NK-92 (cell line): ENCODE data around the gene CTNNA3.
"Not testable (repeated sequence)": the region's sequence is repeated elsewhere in the genome, so short reads cannot be mapped to it uniquely, and the experiment has no call there.

Experiments
- DNase-seq: peaks from one replicate; lab custom pipeline; 2025; ENCODE audit not compliant: unreplicated experiment; lab: John Stamatoyannopoulos, UW

CTNNA3 gene

DNA sequence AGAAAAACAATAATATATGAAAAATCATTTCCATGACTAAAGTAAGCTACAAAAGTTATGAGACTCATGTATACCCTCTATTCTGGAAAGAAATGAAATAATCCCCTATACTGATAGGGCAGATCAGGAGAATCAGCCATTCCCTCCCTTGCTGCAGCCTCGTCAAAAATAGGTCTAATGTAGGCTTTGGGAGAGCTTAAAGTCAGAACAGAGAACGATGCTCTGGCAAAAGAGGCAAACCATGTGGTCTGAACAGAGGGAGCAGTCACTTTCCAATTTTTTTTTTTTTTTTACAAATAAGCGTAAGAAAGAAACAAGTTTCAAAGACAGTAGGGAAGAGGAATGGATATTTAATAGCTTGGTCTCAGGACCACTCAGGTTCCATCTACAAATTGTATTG, 1232.4 kb downstream of the CTNNA3 start:
- no peak for DNase-seq

DNA sequence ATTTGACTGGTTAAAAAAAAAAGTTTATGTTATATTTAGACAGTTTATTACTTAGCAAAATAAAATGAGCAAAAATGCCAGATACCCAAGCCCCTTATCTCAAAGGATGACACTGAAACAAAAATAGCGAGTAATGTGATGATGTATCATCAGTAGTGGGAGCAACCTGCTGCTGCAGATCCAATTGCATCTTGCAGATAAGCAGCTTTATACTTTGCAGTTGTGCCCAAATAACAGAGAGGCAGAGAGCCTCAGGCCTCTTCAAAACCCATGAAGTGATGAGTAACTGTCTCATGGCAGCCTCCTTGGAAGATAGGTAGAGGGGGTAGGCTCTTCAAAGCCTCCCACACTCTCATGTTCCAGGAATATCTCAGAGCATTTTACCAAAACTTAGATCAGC, 1238.4 kb downstream of the CTNNA3 start:
- DNase-seq, result no peak

DNA sequence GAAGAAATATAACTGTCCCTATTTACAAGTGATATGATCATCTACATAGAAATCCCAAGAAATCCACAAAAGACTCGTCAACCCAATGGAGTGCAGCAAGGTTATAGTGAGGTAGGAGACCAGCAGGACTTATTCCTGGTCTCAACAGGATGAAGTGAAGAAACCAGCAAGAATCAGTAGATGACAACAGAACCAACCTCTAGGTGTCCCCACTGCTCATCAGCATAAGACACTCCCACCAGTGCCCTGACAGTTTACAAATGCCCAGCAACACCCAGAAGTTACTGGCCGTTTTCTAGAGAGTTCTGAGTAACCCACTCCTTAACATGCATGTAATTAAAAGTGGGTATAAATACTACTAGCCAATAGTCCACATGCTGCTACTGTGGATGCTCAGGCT, 1240.7 kb downstream of the CTNNA3 start:
- DNase-seq, result no peak

DNA sequence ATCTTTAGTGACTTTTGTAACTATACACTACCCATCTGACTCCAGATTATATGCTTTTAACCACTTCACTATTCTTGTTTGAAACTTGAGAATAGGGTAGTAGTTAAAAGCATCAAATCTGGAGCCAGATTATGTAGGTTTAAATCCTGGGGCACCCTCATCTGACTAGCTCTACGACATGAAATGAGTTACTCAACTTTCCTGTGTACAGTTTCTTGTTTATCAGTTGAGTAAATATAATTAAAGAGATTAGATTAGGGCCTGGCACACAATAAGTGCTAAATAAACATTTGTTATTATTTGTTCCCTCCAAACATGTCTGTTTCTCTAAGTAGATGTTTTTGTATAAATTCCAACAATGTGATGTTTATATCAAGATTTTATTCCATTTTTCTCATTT, 1255.4 kb downstream of the CTNNA3 start:
- DNase-seq, result no peak

DNA sequence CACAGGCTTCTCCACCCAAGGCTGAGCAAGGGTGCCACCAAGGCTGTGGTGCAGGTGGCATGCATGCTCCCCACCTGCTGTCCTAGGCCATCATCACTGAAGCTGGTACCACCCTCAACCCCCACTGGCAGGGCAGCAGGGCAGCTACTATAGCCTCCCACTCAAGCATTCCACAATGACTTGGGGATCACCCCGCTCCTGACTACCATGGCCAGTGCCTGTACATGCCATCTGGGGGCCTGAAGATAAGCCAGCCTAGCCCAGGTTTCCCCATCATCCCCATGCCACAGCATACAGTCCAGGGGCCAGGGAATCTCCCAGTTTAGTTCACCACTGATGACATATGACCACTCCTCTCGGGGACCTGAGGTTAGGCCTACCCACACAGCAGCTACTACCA, 1281.1 kb downstream of the CTNNA3 start:
- no peak for DNase-seq

DNA sequence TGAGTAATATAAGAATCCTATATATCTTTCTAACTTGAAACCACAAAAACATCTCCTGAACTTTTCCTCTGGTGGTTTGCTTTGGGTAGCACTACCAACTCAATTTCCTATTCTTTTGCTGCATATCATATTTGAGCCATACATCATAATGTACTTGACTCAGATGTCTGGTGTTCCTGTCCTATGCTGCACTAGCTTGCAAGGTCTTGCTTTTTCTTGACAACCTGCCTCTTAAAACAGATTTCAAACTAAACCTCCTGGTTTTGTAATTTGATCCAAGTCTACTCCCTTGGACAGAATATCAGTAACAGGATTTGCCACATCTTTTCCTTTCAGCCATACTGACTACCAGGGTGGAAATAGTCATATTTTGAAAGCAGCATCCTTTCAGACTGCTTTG, 1290.4 kb downstream of the CTNNA3 start:
- DNase-seq, result no peak

DNA sequence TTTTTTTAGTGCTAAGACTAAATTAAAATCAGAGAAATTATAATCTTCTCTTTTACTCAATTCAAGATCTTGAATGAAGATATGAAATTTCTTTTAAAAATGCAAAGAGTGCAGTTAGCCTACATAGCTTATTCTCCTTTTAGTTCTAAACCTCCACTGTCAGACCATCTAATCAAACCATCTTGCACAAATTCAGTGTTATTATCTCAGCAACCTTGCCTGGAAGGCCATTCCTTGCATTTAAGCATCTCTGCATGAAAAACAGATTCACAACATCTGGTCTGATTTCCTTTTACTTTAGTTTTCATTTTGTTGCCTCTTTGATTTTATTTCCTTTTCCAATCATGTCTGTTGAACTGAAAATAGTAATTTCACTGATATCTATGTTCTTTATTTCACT, 1297.3 kb downstream of the CTNNA3 start:
- DNase-seq, result no peak

DNA sequence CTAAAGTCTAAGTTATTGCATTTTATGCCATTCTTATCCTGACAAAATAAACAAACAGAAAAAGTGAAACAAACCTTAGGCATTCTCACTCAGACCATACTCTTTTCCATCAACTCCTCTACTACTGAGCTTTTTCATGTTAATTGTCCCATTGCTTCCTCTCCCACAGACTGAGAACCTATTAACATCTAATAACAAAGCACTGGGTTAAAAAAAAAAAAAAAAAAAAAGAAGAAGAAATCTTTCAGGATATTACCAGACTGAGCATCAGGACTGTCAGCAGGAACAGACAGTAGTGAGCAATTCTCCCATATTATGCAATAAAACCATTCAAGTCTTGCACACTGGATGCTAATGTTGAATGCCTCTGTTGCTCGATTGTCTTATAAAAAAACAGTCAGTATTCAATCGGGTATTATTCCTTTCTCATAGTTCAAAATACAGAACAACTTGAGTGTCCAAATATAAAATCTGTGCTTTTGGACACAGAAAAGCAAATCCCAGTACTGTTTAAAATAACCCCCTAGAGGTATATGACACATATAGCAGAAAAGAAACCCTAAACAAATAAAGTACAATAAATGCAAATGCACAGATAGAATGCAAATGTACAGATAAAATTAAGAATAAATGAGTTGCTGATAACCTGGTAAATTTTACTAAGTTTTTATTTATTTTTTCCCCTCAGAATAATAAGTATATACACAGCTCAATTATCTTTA, 1301.5 kb downstream of the CTNNA3 start:
- no peak for DNase-seq

DNA sequence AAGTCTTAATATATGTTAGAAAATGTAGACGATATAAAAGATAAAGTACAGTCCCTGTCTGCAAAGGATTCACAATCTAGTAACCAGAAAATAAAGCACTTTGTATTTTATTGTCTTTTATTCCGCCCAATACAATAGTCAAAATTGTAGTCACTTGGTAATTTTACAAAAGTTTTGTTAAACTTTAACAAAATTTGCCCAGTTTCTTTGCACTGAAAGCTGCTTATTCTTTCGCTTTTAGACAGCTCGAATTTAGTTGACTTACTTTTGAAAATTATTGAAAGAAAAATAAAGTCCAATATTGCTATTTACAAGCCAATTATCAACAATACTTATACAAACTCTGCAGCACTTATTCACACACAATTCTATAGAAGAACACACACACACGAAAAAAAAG, 1305.1 kb downstream of the CTNNA3 start:
- no peak for DNase-seq

DNA sequence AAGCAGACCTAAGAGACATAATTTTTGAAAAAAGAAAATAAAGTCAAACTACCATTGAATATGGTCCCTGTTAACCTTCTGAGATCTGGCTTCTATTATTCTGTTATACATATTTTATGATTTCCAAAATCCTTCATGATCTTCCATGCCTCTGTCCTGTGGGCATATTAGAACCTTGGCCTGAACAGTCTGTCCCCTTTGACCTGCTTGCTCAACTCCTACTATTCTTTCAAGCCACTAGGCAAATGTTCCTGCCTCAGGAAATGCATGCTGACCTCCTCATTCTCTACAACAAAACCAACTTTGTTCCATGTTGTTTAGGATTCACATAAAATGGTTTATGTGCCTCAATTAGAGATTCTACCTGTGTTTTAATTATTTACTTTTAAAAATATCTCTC, 1315.0 kb downstream of the CTNNA3 start:
- no peak for DNase-seq

DNA sequence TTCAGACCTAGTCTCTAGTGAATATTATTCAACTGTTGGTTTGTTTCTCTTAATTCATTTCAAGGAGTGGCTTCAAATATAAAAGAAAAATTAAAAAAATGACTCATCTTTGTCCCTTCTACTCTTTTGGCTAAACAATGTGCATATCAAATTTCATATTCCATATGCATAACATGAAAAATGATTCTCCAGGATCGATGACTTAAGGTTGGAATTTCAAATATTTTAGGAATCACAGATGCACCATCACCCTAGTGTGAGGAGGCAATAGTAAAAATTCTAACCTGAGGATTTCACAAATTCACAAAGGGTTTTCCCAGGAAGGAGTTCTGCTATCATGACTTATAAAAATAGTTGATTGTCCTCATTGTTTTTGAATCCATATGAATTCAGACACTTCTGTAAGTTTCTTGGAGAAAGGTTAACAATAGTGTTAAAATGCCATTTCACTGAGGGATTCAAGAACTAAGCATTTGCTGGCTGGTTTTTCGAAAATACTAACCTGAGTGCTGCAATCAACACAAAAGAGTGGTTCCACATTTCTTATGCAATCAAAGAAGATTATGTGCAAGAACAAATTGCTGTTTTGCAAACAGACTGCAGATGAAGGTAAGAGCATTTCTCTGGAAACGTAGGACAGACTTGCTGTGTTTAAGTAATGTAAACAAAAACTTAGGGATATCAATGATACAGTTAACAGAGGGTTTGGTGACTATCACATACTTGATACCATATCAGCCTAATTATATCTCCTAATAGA, 1317.7 kb downstream of the CTNNA3 start:
- DNase-seq, result no peak

DNA sequence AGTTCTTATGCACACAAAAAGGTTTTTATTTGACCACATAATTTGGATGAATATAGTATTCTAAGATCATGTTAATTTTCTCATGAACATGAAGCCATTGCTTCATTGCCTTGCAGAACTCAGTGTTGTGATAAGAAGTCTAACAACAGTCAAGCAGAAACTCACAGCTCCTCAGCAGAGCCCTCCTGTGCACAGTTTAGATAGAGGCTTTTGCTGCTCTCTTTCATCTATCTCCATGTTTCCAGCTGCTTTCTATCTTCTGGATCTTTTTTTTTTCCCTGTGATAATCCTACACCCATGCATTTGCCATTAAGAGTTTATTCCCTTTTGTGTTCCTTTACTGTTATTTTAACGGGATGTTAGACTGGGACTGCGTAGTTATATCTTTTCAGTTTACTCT, 1327.8 kb downstream of the CTNNA3 start:
- DNase-seq, result no peak

DNA sequence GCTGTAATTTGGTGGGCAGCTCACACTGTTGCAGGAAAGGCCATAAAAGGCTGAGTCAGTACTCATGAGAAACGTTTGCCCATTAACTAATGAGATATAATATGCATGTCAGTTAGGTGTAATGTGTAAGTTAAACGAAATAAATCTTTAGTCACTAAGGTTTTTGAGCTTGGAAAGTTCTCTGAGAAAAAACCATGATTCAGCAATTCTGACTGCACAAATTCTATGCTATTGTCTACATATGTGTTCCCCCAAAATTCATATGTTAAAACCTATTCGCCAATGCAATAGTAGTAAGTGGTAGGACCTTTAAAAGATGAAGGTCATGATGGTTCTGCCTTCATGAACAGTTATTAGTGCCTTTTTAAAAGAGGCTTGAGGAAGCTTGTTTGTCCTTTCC, 1329.8 kb downstream of the CTNNA3 start:
- DNase-seq, result no peak

DNA sequence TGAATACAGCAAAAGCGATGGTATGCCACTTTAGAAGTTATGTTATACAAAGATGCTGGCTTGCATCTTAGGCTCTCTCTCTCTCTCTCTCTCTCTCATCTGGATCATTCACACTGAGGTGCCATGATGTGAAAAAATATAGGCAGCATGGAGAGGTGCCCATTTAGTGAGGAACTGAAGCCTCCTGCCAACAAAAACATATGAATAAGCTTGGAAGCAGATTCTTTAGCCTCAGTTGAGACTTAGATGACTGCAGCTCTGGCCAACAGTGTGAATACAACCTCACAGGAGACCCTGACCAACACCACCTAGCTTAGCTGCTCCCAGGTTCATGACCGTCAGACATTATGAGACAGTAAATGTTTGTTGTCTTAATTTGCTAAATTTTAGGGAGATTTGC, 1330.3 kb downstream of the CTNNA3 start:
- DNase-seq, result no peak

DNA sequence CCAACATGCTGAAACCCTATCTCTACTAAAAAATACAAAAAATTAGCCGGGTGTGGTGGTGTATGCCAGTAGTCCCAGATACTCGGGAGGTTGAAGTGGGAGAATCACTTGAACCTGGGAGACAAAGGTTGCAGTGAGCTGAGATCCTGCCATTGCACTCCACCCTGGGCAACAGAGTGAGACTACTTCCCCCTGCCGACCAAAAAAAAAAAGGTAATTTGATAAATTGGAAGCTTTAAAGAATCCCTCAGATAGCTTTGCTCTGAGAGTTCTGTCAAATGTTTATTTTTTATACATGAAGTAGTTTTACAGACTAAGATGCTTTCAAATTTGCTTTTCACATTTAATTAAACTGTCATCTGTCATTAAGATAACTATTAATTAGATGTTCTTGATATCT, 1333.5 kb downstream of the CTNNA3 start:
- DNase-seq, result no peak

DNA sequence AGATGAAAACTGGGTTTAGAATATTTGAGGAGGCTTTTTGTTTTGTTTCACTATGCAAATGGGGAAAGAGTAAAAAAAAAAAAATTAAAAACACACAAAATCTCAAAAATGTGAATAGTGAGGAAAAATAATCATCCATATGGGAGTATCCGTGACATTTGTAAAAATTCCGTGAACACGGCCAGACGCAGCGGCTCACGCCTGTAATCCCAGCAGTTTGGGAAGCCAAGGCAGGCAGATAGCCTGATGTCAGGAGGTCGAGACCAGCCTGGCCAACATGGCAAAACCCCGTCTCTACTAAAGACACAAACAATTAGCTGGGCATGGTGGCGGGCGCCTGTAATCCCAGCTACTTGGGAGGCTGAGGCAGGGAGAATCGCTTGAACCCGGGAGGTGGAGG, 1342.2 kb downstream of the CTNNA3 start:
- not testable (repeated sequence) for DNase-seq

DNA sequence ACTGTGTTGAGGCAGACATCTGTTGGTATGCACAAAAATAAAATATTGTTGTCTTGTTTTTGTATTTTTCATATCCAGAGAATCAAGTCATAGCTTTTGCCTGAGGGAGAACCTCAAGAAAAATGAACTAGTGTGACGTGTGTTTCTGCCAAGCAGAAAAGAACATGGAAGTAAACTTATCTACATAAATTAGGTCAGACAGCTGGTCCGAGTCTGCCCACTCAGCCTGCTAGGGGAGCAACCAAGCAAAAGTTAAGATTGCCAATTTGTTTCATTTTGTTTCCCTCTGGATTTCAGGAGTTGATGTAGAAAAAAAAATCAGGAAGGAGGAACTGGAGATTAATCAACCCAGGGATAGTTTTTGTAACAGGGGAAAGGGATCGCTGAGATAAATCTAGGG, 1342.6 kb downstream of the CTNNA3 start:
- no peak for DNase-seq

DNA sequence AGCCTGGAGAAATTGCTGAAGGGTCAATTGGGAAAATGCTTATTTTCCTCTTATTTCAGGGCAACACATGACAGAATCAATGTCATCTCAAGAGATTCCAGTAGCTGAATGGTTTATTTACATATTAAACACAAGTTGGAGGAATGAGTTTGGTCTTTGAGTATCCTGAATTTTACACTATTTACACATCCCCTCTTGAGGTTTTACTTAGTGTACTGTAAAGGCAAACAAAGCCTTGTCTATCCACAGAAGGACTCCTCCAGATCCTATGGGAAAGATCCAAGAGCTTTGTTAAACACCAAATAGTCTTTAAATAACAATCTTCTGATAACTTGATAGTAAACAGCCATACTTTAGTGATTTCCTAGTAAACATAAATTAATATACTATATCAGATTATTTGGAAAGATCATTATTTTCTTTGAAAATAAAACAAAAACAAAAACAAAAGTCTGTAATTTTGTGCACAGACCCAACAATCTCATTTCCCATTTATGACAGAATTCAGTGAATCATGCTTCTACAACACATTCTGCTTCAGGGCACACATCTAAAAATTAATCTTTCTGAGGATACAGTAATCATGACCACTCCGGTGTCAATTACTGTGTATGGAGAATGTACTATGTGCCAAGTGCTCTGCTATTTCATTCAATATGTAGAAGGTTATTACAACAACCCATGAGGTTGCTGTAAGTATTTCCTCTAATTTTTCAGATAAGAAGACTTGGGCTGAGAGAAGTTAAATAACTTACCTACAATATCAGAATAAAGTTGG, 1345.2 kb downstream of the CTNNA3 start:
- DNase-seq, result no peak

DNA sequence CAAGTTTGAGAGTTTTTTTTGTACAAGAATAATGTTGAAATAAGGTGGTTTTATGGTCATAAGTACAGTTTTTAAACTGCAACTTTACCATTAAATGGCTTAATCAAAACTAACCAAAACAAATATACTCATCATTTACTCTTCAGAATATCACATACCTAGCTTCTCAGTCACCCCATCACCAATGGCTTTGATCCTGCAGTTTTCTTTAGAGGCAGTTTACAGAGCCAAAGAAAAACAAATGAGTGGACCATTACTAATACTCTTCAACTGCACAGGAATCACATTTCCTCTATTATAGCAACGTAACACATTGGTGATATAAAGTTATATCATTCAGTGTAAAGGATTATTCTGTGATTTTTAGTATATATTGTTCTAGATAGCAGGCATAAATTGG, 1346.3 kb downstream of the CTNNA3 start:
- DNase-seq, result no peak

DNA sequence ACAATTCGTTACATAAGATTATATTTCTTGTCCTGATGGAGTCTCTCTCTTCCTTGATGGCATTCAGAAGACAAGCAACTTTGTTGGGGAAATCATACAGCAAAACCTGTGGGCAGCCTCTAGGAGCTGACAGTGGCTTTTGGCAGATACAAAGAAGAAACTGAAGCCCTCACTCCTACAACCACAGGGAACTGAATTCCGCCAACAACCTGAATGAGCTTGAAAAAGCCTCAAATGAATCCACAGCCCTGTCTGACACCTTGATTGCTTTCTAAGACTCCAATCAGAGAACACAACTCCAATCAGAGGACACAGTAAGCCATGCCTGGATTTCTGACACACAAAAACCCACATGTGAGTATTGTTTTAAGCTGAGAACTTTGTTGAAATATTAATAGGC, 1346.9 kb downstream of the CTNNA3 start:
- no peak for DNase-seq

DNA sequence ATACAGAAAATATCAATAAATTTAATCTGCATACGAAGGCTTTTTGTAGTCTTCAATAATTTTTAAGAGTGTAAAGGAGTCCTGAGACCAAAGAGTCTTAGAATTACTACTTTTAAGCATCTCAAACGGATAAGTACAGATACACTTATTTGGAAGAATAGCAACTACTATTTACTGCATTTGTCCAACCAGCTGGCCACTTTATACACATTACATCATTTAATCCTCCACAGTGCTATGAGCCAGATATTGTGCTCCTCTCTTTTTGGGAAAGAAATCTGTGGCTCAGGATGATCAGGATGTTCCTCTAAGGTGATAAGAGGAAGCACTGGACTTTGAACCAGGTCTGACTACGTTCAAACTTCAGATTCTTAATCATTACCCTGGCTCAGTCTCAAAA, 1358.8 kb downstream of the CTNNA3 start:
- no peak for DNase-seq

DNA sequence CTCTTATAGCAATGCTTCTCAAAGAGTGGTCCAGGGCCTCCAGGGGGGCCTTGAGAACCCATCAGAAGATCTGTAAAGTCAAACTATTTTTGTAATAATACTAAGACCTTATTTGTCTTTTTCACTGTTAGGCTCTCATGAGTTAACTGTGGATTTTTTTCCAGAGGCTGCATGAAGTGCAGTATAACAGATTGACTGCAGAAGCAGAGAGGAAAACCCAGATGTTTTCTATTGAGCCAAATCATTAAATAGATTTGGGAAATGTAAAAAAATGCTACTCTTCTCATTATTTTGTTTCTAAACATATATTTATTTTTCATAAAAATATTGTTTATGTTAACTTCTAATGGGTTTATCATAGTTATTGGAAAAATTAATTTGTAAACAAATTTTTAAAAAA, 1359.2 kb downstream of the CTNNA3 start:
- DNase-seq, result no peak
